HG03520 (cell line): Measurements from ENCODE around the gene COX19.

Experiments used
- ATAC-seq: cut with Tn5 transposase; IDR thresholded peaks from one replicate; pipeline ENCODE4 v1.9.1; 2021; ENCODE audit warnings: mild to moderate bottlenecking, moderate library complexity; ENCODE audit not compliant: unreplicated experiment

COX19 gene

DNA sequence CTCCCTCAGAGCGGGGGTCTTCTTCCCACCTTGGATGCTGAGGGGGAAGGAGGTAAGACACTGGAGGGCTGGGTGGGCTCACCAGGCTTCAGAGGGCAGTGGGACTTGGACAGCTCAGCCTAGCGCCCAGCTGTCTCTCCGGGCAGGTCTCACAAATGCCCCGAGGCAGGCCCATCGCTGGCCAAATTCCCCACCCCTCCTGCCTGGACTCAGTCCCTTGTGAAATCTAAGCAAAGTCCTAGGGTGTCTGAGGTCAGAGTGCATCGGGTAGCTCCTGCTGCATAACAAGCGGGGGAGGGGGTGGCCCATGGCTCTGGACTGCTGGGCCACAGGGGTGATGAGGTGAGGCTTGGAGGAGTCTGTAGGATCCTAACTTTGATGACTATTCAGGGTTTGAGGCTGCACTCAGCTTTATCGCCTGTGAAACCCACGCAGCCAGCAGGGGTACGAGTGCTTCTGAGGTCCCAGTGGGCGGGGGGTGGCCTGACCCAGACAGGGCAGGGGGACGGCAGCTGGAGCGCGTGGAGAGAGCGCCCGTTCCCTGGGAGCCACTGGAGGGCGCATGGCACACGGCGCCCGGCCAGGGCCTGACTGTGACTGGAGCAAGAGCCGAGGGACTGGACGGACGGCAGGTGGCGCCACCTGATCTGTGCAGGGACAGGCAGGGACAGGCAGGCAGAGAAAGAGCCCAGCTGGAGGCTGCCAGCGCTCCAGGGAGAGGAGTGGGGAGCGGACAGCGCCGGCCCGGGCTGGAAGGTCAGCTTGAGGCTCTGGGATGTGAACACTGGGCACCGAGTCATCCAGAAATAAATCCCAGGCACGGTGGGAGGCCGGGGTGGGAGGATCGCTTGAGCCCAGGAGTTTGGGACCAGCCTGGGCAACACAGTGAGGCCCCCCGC lies 17.6 kb upstream of the COX19 start:
- ATAC-seq: peak; percentile 86

DNA sequence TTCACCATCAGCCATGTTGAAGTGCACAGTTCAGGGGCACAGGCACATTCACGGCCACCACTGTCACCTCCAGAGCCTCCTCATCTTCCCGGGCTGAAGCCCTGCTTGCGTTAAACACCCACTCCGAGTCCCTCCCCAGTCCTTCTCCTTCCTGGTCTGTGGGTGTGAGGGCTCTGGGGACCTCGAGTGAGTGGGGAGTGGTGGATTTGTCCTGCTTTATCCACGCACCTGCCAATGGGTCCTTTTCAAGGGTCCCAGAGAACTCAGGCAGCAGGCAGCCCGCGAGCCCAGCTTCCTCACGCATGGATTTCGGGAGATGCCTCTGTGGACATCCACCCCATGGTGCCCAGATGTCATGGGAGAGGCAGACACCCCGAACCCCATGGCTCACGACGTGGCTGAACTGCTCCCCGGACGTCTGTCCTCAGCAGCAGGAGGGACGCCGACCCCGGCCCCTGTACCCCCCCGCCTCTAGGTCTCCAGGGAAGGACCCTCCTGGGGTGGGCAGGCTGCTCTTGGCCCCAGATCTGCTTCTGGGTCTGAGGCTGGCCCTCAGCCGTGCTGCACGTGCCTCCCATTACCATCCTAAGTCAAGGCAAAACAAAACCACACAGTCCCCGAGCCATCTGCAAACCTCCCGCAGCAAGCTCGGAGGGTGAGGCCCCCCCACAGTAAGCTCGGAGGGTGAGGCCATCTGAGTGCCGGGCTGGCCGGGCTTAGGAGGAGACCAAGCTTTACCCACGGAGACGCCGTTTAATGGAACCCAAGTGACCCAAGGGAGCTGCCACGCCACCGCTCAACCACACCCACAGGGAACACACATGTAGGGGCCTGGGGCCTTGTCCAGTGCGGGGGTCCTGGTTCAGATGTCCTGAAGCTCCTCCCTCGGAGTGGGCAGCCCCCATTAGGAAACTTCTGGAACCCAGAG lies 16.6 kb upstream of the COX19 start:
- no peak for ATAC-seq

DNA sequence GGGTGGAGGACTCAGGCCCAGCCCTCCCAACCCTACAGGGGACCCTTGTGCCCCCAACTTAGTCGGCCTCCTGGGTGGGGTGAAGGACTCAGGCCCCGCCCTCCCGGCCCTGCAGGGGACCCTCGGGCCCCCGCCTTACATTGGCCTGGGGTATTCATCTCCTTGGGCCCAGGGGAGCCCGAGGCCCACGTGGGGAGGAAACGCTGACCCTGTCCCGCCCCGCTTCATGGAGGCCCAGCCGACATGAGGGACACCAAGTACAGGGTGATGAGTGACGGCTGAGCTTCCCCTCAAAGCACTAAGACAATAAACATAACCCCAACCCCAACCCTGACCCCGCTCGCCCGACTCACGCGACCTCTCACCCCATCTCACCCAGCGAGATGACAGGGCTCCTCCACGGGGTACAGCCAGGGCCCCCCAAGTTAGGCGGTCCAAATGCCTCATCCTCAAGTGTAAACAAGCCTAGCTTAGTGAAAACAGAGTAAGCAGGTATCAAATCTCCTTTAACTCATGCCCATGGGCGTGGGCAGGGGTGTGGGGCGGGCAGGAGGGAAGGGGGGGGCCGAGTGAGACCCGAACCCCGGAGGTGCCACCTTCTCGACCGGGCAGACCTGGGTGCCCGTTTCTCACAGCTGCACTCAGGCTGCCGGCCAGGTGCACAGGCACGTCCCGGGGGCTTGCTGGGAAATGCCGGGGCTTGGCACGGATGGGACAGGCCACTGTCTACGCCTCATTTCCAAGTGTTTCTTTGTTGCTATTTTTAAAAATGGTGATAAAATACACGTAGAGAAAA lies 15.8 kb upstream of the COX19 start:
- ATAC-seq: no peak

DNA sequence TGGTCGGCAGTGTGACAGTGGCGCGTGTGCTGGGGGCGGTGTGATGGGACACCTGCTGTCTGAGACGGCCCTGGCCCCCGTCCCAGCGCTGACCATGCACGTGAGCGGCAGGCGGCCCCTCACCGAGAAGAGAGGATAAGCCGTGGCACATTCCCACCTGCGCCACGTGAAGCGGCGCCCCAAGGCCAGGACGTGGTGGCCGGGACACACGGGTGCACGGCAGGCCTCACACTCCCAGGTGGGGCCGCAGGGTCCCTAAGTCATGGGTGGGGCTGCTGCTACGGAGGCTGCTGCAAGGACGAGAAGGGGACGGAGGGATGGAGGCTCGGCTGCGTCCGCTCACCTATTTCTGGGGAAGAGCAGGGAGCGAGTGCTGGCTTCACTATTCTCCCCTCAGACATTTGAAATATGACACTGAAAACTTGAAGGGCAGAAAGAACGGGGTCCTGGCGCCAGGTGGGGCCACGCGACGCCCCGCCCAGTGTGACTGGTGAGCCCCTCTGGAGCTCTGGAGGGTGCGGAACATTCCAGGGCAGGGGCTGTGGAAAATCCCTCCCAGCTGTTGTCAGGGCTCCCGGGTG lies 15.1 kb upstream of the COX19 start:
- ATAC-seq: no peak

DNA sequence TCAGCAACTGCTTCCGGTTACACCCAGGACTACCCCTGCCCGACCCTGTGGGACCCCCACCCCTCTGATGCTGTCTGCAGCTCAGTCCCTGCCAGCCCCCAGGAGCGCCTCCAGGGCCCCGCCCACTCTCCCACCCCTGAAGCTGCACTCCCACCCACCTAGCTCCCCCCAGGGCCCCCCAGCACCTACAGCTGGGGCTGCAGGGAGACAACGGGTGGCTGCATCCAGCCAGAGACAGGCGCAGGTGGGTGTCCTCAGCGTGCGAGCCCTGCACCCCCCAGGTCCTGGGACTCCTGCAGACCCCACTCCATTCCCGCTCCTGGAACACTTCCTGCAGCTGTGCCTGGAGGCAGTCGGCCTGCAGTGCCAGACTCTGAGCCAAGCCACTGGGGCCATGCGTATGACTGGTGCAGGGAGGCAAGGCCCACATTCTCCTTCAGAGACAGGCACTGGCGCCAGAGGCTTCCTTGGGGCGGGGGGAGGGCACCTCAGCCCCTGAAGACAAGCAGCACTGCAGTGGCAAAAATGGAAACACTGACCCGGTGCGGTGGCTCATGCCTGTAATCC lies 13.7 kb upstream of the COX19 start:
- ATAC-seq: no peak

DNA sequence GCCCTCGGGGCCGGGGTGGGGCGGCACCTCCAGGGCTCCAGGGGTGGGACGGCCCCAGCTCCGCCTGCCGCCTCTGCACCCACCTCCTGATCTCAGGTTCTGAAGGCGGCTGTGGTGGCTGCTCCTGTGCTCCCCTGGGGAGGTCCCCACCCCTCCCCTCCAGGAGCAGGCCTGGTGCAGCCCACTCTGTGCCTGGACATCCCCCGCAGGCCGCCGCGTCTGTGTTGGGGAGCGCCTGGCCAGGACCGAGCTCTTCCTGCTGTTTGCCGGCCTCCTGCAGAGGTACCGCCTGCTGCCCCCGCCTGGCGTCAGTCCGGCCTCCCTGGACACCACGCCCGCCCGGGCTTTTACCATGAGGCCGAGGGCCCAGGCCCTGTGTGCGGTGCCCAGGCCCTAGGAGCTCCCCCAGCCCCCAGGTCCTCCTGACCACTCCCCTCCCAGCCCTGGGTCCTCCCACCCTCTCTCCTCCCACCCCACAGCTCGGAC lies 13.1 kb upstream of the COX19 start:
- ATAC-seq: no peak

DNA sequence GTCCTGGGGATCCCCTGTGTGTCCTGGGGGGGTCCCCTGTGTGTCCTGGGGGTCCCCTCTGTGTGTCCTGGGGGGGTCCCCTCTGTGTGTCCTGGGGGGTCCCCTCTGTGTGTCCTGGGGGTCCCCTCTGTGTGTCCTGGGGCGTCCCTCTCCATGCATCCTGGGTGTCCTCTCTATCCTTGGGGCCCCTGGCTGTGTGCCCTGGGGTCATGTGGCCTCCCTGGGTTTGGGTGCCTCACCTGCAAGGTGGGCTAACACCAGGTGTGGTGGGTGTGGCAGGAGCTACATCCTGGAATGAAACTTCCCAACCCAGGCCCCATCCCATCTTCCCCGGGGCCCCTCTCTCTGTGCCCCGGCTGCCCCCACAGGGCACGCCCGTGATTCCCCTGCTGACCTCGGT lies 12.6 kb upstream of the COX19 start:
- no peak for ATAC-seq

DNA sequence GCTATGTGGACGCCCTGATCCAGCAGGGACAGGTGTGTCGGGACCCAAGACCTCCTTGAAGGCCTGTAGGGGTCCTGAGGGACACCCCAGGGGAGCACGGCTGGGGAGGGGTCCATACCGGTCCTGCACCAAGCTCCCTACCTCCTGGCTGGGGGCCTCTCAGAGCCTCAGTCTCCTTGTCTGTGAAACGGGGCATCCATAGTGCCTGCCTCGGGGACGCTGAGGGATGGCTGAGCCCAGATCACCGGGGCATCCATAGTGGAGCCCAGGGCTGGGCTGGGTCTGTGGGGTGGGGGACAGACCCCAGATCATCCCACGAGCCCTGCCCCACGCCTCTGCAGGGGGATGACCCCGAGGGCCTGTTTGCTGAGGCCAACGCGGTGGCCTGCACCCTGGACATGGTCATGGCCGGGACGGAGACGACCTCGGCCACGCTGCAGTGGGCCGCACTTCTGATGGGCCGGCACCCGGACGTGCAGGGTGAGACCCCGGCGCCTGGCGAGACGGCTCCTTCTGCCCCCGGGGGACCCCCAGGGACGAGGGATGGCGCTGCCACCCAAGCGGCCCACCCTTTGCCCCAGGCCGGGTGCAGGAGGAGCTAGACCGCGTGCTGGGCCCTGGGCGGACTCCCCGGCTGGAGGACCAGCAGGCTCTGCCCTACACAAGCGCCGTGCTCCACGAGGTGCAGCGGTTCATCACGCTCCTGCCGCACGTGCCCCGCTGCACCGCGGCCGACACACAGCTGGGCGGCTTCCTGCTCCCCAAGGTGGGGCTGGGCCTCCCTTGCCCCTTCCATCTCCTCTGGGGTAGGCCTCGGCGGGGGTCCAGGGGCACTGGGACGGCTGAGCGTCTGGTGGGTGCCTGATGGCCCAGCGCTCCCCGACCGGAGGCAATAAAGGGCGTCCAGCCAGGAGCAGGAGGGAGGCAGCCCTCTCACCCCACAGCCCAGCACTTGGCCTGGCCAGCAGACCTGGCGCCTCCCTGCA lies 11.7 kb upstream of the COX19 start:
- no peak for ATAC-seq

DNA sequence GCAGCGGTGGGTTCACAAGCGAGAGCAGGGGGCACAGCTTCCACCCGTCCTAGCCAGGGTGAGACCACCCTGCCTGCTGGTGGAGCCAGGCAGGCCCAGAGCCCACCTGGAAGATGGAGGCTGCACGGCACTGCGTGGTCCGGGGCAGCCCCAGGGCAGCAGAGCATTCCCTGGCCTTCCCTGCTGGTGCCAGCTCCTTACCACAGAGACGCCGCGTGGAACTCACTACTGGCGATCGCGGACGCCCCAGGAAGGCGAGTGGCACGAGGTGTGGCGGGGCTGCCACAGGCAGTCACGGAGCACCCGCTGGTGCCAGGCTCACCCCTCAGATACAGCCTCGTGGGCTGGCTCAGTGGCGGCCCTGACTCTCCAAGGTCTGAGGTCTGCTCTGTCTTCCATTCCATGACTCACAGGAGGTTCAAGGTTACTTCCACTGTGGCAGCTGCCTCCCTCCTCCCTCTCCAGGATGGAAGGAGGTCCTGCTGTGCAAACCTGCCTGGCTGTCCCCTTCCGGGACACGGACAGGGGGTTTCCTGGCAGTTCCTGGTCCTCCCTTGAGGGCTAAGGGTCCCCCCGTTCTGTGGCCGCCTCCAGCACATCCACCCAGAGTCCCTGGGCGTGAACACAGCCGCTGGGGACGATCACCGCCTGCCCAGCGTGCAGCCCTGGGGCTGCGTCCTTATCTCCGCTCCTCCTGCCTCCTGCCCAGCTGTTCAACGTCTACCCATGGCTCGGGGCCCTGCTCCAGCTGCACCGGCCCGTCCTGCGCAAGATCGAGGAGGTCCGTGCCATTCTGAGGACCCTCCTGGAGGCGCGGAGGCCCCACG lies 10.8 kb upstream of the COX19 start:
- ATAC-seq: no peak

DNA sequence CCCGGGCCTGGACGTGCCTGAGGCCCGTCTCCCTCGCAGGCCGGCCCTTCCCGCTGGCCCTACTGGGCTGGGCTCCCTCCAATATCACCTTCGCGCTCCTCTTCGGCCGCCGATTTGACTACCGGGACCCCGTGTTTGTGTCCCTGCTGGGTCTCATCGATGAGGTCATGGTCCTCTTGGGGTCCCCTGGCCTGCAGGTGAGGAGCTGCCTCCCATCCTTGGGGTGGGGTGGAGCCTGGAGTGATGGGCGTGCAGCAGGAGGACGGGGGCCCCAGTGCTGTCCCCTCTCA lies 9.7 kb upstream of the COX19 start:
- ATAC-seq: no peak

DNA sequence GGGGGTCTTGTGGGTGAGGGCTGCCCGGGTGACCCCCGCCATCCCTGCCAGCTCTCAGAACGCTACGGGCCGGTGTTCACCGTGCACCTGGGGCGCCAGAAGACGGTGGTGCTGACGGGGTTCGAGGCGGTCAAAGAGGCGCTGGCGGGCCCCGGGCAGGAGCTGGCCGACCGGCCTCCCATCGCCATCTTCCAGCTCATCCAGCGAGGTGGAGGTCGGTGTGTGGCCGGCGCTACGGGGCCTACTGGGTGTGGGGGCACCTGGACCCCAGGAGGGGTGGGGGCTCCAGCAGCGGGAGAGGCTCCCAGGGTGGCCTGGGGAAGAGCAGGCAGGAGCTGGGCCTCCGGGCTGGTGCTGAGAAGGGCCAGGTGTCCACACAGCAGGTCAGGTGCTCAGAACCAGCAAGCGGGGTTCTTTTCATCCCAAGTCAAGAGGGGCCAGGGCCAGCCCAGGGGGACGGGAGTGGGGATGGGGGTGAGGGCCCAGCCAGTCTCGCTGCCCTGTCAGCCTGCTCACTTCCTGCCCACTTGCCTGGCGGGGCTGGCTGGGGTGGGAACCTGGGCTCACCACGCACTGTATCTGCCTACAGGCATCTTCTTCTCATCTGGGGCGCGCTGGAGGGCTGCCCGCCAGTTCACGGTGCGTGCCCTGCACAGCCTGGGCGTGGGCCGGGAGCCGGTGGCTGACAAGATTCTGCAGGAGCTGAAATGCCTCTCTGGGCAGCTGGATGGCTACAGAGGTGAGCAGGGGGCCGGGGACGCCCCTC lies 9.2 kb upstream of the COX19 start:
- ATAC-seq: no peak

DNA sequence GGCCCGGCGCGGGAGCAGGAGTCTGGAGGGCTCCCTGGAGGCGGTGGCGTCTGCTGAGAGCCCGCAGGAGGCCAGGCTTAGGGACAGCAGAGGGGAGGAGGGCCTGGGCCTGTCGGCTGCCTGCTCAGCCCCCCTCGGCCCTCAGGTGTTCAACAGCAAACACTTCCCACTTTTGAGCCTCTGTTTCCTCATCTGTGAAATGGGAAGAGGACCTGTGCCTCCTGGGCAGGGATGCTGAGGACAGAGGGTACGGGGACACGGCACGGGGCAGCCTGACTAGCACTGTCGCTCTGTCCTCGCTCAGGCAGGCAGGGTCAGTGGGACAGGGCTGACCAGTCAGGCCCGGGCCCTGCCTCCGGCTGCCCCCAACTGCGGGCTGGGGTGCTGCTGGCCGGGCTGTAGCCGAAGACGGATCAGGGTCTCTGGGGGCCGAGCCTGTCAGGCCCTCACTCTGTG lies 8.3 kb upstream of the COX19 start:
- ATAC-seq: no peak

DNA sequence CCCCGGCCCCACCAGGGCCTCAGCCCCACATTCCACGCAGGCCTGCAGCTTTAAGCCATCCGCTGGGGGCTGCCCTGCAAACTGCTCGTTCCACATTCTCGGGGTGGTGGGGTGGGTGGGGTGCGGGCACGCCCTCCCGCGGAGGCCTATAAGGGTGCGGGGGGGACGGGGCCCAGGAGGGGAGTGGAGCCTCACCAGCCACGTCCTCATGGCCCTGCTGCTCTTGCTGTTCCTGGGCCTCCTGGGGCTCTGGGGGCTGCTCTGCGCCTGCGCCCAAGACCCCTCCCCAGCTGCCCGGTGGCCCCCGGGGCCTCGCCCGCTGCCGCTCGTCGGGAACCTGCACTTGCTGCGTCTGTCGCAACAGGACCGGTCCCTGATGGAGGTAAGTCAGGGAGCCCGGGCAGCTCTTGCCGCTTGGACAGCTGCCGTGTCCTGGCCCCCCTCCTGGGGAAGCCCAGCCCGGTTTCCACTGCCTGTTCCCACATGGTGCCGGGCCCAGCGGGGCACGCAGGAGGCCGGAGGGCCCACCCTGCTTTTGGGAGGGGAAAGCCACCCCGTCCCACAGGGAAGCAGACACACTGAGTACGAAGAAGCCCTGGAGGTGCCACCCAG lies 7.8 kb upstream of the COX19 start, which contains the start of gene CYP2W1:
Gene CYP2W1, plus strand, starts transcription at position 178 of the 612 bp plus-strand sequence. Its CDS starts 31 bp downstream, at position 209.
- ATAC-seq: no peak

DNA sequence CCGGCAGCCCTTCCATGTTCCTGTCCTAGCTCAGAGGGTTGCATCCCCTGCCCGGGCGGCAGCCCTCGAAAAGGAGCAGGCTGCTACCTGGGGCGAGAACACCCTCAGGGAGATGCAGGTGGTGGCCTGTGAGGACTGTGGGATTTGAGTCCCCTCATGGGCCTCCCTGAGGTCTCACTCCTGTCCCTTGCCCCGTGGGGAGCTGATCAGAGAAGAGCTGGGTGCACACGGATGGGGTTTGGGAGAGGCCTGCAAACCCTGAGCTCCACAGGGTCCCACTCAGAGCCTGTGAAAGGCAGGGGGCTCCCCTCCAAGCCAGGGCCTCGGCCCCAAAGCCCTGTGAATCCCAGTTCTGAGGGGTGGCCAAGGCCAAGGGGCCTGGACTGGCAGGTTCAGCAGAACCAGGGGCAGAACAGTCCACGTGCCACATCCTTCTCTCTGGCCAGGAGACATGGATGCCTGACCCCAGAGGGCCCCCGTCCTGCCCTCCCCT lies 7.2 kb upstream of the COX19 start:
- no peak for ATAC-seq

DNA sequence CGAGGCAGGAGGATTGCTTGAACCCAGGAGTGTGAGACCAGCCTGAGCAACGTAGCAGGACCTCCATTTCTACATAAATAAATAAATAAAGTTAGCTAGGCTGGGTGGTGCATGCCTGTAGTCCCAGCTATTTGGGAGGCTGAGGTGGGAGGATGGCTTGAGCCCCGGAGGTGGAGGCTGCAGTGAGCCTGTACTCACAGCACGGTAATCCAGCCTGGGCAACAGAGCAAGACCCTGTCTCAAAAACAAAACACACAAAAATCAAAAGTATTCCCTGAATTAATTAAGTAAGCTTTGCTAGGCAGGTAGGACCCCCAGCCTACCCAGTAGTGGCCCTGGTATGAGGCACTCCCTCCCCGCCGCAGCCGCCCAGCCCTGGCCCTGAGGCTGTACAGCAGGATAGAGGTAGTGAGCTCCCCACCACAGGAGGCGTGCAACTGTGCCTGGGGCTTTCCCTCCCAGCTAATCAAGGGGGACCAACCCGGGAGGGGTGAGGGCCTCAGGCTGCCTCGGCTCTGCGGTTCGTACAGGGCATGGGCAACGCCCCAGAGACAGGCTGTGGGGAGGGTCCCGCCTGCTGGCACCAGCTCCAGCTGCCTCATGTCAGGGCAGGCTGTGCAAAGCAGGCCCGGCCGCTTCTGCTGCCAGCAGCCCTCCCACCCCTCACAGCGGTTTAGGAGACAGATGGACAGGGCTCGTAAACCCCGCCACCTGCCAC lies 6.6 kb upstream of the COX19 start:
- ATAC-seq: no peak

DNA sequence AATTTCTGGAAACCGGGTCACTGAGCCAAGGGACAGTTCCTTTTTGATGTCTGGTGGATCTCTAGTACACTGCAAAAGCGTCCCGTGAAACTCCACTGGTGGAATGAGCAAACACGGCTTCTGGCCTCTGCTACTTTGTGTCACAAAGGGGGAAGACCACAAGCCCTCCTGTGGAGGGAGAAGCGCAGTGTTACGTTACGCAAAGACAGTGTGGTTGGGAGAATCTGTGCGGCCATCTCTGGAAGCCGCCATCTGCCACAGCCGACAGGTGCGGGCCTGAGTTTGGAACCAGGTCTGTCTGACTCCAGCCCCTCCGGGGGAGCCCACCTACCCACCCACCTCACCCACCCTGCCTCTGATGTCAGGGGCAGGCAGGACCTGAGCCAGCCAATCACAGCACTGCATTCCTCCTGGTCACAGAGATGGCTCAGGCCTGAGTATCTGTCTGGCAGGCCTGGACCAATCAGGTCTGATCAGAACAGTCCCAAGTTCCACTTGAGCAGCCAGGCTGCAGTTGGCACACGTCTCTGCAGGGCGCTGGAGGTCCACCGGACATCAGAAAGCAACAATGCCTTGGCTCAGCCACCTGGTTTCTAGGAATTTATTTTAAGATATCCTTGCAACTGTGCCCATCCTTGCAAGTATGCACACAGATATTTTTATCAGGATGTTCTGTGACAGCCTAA lies 4.7 kb upstream of the COX19 start:
- ATAC-seq: no peak
